Caki2 (cell line): ENCODE measurements around the gene PLD1. TPM values are rescaled to one million over a fixed set of nuclear protein-coding genes. Genes with fewer than 3 reads are reported as not detected.

Experiments used
- DNase-seq: peaks from one replicate; pipeline ENCODE4 v3.0.0-alpha.2; 2015; ENCODE audit warnings: low read depth
- in situ Hi-C: cut with HindIII; loops from 2 replicates; pipeline ENCODE4 v1.10.0; 2016; ENCODE audit warnings: low sequenced_read_pairs, low pct_unique_long_range_greater_than_20kb, mixed read lengths
- total RNA-seq: library from RNA; depleted of rRNA; stranded (reverse); fragments of >200 nt; shearing (Covaris generic); gene quantifications from 2 replicates; pipeline ENCODE4 v1.2.3, GENCODE V29; 2014; ENCODE audit warnings: low replicate concordance

The PLD1 gene
- total RNA-seq, 1 experiment from 2014 or later: 6.4 TPM

DNA sequence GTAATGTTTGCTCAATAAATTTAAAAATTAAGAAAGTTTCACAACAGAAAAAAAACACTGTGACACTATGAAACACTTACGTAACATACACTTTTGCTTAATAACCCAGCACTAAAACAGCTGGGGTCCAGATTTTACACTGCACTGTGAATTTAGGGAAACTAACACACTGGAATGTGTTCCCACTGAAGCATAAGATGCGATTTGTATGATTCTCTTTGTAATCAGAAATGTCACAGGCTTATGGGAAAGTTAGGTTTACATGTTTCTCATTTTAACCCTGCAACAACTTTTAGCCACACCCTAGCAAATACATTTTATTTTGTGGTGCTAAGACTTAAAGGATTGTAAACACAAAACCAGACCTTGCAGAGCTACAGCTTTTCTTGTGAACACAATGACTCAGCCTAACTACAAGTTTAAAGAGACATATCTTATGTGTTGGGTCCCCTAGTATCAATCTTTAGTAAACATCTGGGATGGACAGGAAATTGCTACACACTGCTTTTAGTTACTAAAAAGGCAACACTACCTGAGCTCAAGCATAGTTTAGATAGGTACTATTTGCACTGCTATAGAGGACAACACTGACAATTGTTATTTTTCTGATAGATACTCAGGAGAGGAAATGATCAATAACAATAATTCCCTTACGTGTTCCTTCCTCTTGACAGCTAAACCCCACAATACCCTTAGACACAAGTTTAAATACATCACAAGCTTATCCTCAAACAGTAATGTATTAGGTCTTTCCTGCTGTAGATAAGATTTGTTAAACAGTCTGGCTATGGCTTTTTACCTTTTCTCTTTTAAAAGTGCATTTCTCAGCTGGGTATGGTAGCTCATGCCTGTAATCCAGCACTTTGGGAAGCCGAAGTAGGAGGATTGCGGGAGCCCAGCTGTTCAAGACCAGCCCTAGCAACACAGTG is 3.8 kb downstream of the PLD1 start:
- in situ Hi-C loops: no loop called here
- peak; percentile 62 for DNase-seq

DNA sequence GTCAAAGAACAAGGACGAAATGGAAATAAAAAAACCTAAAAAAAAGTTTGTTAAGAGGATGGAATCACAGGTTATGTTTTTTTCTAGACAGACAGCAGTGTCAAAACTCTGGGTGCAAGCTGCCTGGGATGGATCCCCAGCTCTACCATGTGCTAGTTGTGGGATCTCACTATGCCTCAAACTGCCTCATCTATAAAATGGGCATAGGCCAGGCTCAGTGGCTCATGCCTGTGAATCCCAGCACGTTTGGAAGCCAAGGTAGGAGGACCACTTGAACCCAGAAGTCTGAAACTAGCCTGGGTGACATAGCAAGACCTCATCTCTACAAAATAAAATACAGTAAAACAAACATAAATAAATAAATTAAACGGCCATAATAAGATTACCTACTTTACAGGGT is 4.6 kb downstream of the PLD1 start:
- in situ Hi-C loops: no loop called here
- no peak for DNase-seq

DNA sequence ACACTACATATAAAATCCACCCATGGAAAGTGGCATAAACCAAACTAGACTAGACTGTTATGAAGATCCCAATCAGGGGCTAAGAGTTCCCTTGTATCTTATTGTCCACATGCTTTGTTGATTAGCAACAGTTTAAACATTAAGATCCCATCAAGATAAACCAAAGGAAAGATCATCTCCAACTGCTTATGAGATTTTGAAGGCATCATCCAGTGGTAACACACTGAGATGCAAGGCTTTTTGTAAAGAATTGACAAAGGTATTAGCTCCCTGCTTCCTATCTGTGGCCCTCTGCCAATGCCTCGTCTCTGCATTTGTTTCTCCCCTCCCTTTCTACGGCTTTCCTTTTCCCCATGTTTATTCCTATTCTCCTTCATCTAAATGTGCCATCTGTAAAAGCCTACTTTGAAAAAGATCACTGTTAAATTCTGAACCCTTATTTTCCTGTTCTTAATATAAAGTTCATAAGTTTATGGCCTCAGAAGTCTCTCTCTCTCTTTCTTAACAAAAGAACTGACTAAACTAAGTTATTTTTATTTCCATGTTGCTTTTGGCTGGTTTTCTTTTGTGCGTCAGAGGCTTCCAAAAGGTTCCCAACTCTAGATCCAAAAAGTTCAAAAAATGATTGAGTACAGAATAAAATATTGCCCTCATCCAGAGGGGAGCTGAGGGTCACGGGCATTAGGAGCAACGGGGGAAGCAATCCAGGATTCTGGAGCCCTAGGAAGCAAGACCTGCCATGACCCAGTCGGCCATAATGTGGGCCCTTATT is 5.5 kb downstream of the PLD1 start:
- in situ Hi-C loops: no loop called here

DNA sequence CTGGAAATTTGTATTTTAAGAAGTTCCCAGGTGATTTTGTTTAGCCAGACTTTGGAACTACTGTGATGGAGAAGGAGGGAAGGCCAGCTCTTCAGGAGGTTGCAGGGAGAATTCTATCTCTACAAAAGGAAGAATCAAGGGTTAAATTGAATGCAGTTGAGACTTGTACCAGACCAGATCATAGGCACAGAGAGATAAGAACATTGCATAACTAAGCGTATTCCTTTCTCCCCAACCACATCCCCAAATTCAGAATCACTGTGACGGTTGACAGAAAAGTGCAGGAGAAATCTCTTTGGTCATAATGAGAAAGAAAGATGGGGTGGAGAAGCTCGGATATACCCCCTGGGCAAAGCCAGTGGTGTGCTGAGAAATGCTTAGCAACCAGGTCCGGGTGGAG is 7.2 kb downstream of the PLD1 start:
- no peak for DNase-seq
- in situ Hi-C loops: no loop called here

More for the DNA sequence above, 5.5 kb downstream of the PLD1 start:
- no peak for DNase-seq

DNA sequence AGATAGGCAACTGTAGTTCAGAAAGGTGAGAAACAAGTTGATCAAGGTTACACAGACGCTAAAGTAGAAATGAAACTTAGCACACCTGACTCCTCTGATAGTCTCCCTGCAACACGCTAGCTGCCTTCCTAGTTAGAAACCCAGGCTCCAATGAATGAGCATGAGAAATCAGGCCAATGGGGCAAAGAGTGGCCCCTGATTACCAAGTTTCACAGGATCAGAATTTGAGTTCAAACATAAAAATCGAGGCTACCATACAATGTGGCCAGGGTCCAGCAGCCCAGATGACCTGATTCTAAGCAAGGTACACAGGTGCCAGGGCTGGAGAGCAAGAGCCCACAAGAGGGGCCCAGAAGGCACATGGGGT is 7.7 kb downstream of the PLD1 start:
- in situ Hi-C loops: no loop called here

DNA sequence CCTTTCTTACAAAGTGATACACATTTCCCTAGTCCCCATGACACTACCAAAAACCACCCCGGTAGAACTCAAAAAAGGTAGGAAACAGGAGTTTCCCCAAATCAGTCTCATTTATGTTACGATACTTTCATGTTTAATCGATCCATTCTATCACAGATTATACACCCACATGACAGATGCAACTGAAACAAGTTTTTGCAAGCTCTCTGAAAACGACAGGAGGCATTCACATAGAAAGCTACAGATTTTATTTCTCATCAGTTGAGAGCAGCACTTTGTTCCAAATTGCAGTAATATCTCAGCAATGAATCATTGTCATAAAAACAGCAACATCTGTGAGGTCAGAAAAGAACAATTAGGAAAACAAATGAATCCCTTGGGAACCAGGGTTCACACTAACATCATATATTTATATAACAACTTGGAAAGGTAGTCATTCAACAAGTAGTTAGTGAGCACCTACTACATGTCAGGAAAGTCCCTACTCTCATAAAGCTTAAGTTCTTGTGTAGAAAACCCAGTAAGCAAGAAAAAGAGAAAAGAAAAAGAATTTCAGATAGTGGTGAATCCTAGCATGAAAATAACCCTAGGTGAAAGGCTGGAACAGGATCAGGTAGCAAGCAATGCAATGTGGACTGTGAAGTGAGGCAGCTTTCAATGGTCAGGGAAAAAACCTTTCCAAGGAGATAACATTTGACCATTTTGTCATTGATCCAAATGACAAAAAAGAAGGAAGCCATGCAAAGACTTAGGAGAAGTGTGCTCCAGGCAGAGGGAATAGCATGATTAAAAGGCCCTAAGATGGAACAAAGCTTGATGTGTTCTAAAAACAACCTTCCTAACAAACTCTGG is 8.3 kb downstream of the PLD1 start:
- peak; percentile 92 for DNase-seq
- in situ Hi-C loops: no loop called here

More for the DNA sequence above, 7.7 kb downstream of the PLD1 start:
- no peak for DNase-seq

DNA sequence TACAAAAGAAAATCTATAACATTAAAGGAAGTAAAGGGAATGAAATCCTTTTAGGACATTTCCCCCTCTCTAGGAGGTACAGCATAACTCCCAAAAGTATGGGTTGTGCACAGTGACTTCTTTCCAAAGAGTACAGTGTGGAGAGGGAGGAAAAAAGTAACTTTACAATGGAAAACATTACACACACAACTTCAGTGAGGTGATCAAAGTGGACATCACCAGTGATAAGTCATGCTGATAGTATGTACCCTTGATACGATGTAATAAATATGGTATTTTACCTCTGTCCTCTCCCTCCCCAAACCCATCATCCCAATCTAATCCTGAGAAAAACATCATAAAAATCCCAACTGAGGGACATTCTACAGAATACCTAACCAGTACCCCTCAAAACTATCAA is 10.8 kb downstream of the PLD1 start:
- in situ Hi-C loops: no loop called here
- no peak for DNase-seq

DNA sequence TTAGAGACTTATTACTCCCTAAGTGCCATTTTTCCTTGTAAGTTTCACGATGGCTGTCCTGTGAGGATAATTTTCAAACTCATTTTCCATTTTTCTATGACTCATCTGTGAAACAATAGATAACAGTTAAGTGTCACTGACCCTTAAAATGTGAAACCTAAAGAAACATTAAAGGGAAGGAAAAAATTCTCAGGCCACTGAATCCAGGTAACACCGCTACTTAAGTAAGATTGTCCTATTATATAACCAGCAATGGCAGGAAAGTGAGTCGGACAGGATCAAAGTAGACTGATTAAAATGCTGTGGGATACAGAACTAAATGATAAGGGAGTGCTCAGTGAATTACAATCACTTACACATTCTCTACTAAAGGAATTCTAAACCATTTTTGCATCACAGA is 12.4 kb downstream of the PLD1 start:
- DNase-seq: no peak
- in situ Hi-C loops: no loop called here

DNA sequence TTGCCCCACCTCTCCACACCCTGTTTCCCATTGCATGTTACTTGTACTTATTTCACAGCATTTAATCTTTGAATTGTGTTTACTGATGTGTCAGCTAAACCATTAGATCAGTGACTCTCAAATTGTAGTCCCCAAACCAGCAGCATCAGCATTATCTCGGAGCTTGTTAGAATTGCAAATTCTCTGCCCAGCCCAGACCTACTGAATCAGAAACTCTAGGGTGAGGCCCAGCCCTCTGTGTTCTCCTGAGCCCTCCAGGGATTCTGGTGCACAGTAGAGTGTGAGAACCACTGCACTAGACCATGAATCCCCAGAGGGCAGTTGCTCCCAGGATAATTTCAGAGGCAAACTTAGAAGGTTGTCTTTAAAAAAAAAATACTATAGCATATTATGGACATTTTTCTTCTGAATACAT is 13.0 kb downstream of the PLD1 start:
- peak; percentile 48 for DNase-seq
- in situ Hi-C loops: no loop called here

DNA sequence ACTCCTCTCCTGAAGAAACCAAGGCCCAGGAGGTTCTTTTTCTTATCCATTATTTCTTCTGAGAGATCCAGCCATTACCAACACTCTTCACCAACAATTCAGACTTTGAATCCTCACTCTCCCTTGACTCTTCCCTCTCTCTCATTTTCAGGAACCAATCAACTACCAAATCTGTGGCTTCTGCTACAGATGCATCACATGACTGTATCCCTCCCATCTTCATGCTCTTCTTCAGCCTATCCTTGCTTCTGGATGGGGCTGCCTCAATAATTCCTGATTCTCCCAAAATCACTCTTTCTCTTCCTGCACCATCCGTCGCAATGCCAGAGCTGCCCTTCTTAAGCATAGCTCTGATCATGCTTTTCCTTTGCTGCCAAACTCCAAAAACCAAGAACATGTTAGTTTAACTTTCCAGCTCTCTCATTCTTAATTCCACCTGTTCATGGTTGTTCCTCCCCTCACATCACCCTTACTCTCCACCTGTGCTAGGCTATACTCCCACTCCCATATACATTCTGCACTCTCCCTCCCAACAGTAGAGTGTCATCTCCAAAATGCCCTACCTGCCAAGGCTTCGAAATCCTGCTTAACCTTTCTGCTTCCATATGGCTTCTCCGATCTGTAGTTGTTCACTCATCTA is 13.5 kb downstream of the PLD1 start:
- no peak for DNase-seq
- in situ Hi-C loops: no loop called here

DNA sequence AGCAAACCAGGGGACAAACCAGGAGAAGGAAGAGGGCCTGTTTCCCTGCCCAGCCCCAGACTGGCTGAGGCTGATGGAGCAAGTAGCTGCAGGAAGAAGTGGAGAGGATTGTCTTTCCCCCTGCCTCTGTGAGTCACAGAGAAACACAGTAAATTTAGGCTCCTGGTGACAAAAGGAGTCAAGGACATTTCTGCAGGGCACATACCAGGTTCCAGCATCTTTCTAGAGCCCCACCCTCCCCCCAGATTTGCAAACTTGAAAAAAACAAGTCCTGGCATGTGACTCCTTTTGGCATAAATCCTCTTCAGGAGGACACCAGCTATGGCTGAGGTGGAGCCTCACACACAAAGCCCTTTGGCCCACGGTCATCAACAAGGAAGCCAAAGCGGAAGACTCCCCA is 17.8 kb downstream of the PLD1 start:
- DNase-seq: no peak
- in situ Hi-C loops: no loop called here

DNA sequence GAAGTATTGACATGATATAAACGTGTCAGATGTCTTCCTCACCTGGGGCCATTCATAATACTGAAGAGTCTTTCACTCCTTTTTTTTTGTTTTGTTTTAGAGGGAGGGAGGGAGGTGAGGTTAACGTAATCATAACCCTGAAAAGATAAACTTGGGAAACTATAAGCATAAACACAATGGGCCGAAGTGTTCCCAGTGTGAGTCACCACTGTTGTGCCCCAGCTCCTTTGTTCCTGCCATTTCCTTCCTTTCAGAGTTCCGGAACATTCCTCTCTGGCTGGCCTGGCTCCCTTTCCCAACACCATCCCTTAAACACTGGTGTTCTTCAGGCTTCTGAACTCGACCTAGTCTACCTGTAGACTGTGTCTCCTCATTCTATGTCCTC is 18.6 kb downstream of the PLD1 start:
- in situ Hi-C loops: no loop called here
- DNase-seq: peak; percentile 60

DNA sequence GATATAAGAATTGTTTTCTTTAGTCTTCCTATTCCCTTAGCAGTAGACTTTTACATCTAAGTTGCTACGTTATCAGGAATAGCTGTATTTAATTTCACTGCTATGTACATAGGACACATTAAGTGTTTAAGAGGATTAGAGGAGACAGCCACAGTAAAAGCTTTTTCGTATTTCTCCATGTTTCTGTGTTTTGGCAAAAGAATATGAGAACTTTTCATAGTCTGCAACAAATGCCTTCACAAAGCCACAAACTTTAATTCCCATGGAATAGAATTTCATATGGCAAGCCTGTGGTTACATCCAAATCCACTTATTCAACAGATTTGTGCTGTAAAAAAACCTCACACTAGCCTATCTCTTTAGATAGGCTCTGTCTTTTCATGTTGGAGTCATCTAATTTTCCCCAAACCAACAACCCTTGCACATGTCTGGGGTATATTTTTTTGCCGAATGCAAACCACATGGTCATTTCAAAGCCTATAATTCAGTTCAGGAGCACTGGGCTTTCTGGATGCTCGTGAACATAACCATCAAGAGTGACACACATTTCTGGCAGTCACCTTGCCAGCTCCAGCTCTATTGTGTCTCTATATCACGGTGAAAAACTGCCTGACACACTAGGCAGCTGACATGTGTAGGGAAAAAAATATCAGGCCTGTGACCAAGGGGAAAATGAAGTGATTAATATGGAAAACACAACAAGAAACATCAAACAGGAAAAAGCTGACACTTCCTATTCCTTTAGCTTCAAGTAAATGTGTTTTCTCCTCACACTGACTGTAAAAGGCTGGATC is 19.2 kb downstream of the PLD1 start:
- in situ Hi-C loops: no loop called here

DNA sequence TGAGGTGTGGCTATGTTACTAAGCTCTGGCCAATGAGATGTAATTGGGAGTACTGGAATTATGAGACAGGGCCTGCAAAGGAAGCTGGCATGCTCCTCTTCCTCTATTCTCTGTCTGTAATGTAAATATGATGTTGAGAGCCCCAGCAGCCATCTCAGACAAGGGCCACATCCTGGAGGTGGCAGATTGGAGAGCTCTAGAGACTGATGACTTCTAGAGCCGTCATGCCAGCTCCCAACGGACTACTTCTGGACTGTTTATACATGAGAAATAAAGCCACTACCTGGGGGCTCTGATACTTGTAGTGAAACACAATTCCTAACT is 19.7 kb downstream of the PLD1 start:
- in situ Hi-C loops: no loop called here
- DNase-seq: no peak

More for the DNA sequence above, 19.2 kb downstream of the PLD1 start:
- no peak for DNase-seq

DNA sequence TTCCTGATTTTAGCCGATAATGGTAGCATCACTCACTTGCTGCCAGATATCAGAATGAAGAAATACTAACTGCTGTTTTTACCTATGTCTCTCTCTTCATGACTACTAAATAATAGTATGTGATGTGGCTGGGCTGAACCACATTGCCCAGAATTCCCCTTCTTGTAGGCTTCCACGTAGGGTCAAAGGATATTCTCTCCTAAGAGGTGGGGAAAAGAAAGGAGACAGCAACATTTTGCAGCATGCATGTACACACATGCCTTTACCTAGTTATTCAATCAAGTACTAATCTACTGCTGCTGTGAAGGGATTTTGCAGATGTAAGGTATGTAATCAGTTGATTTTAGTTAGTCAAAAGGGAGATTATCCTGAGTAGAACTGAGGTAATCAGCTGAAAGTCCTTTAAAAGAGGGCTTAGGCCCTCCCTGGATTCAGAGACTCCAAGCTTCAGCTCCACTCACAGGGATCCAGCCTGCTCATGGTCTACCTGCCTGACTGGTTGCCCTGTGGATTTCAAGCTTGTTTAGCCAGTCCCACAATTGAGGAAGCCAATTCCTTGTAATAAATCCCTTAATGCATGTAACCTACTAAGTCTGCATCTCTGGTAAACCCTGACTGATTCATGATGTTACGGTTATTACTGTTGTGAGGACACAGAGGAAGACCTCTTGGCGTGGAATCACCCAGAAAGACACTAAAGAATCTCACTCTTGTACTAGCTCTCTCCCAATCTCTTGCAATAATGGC is 20.4 kb downstream of the PLD1 start:
- in situ Hi-C loops: no loop called here
- no peak for DNase-seq

DNA sequence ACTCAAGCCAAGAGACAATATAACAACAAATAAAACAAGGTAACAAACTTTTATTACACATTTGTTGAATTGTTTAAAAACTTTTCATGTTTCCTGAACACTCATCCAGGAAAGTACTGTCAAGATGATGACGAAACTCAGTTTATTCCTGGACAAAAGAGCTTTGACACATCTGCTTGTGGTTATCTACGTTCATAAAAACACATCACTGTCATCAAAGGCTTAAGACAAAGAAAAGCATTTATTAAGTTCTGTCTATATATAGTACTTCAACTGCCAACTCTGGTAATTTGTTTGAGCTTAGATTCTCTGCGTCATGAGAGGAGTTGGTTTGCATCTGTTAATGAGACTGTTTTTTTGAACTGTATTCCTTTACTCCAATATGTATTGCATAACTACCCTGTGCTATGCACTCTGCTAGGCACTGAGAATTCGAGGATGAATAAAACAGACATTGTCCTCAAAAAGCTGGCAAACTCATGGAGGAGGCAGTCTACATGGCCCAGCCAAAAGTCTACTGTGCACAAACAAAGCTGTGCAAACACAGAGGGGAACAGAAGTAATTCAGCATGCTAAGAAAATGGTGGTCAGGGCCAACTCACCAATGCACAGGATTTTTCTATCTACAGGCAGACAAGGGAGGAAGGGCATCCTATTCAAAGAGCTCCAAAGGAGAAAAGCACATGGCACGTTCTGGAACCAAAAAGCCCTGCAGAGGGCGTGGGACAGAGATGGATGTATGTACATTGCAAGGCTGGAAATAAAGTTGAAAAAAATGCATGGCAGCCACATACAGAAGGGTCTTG is 21.5 kb downstream of the PLD1 start:
- DNase-seq: no peak

More for the DNA sequence above, 21.5 kb downstream of the PLD1 start:
- in situ Hi-C loops: no loop called here
